OCI-LY7 (cell line): Measurements from ENCODE around the gene RFX3. TPM values are rescaled to one million over a fixed set of nuclear protein-coding genes. Genes with fewer than 3 reads are reported as not detected.

ENCODE experiments used
- BruUV-seq: library from RNA; stranded (reverse); fragments of 400-500 nt; replicated peaks from 2 replicates; lab custom pipeline; 2021; lab: Mats Ljungman, UMichigan
- CTCF ChIA-PET: fragments of 300-600 bp; sonication (Branson Sonifier 250); formaldehyde crosslinking; loops from one replicate; lab custom pipeline; 2022; ENCODE audit warnings: antibody characterized with exemption; ENCODE audit not compliant: unreplicated experiment; lab: Charles Lee
- POLR2A ChIA-PET: fragments of 300-600 bp; sonication (Branson Sonifier 250); formaldehyde crosslinking; loops from one replicate; lab custom pipeline; 2022; ENCODE audit warnings: antibody characterized with exemption; lab: Charles Lee
- DNase-seq: peaks from one replicate; pipeline ENCODE4 v3.0.0-alpha.2; 2015; ENCODE audit warnings: low spot score
- H2AFZ ChIP-seq: fragments of 200-600 bp; sonication (generic), shearing (Covaris generic); 2 replicates; pipeline ENCODE4 v1.6.1; 2014; ENCODE audit warnings: mild to moderate bottlenecking, antibody characterized with exemption, low read length, moderate library complexity
- H3K27ac ChIP-seq: fragments of 200-600 bp; sonication (generic); 2 replicates; pipeline ENCODE4 v1.5.1; 2014; ENCODE audit warnings: mixed run types, low read depth, mild to moderate bottlenecking, moderate library complexity, low read length, inconsistent platforms; ENCODE audit not compliant: poor library complexity, severe bottlenecking
- H3K36me3 ChIP-seq: fragments of 200-600 bp; sonication (generic); 2 replicates; pipeline ENCODE4 v1.6.1; 2014; ENCODE audit warnings: mild to moderate bottlenecking, antibody characterized with exemption, low read length, moderate library complexity, mixed read lengths; ENCODE audit not compliant: insufficient read depth
- H3K4me1 ChIP-seq: fragments of 200-600 bp; sonication (generic); 2 replicates; pipeline ENCODE4 v1.5.1; 2014; ENCODE audit warnings: mild to moderate bottlenecking, low read length; ENCODE audit not compliant: insufficient read depth, poor library complexity, severe bottlenecking
- H3K4me2 ChIP-seq: fragments of 200-600 bp; sonication (generic); 2 replicates; pipeline ENCODE4 v1.6.1; 2014; ENCODE audit warnings: mild to moderate bottlenecking, low read length
- H3K4me3 ChIP-seq: fragments of 200-600 bp; sonication (generic); 2 replicates; pipeline ENCODE4 v1.5.1; 2014; ENCODE audit warnings: mild to moderate bottlenecking, low read depth, low read length; ENCODE audit not compliant: poor library complexity, severe bottlenecking
- H3K79me2 ChIP-seq: fragments of 200-600 bp; sonication (generic); 2 replicates; pipeline ENCODE4 v1.6.1; 2016; ENCODE audit warnings: low read depth, mild to moderate bottlenecking, low read length, moderate library complexity, mixed read lengths; ENCODE audit not compliant: insufficient read depth
- H3K9me2 ChIP-seq: fragments of 200-600 bp; sonication (generic); 2 replicates; pipeline ENCODE4 v1.6.1; 2016; ENCODE audit warnings: mild to moderate bottlenecking, low read length, mixed read lengths; ENCODE audit not compliant: insufficient read depth
- H3K9me3 ChIP-seq: fragments of 200-600 bp; sonication (generic); 2 replicates; pipeline ENCODE4 v1.6.1; 2014; ENCODE audit warnings: mild to moderate bottlenecking, mixed run types, low read length, mixed read lengths
- H4K20me1 ChIP-seq: fragments of 200-600 bp; sonication (generic); 2 replicates; pipeline ENCODE4 v1.6.1; 2014; ENCODE audit warnings: mild to moderate bottlenecking, antibody characterized with exemption, low read length, moderate library complexity, mixed read lengths; ENCODE audit not compliant: insufficient read depth
- EZH2phosphoT487 ChIP-seq: fragments of 200-600 bp; sonication (generic); IDR thresholded peaks from 2 replicates; pipeline ENCODE4 v1.6.1; 2018; ENCODE audit warnings: low read depth, borderline replicate concordance, mild to moderate bottlenecking, mixed run types, antibody characterized with exemption, low read length, moderate library complexity, mixed read lengths
- intact Hi-C: fragments of 100-400 bp; cut with micrococcal nuclease; formaldehyde crosslinking; loops from one replicate; pipeline ENCODE4 v1.10.0; 2022; ENCODE audit not compliant: unreplicated experiment
- total RNA-seq, 2 experiments: library from RNA; depleted of rRNA in 1 of 2; stranded (reverse); fragments of >200 nt in 1 of 2; shearing (Covaris generic) in 1 of 2; gene quantifications; 2 replicates each; pipeline ENCODE4 v1.2.3, GENCODE V29; 2014 to 2022
- TF ChIP-seq, protein P1 (sequence below): fragments of 200-600 bp; sonication (generic); conservative IDR thresholded peaks from 2 replicates; pipeline ENCODE4 v1.5.1; 2014; ENCODE audit warnings: mild to moderate bottlenecking, antibody characterized with exemption, low read length, moderate library complexity, mixed read lengths

RFX3 gene
- total RNA-seq, 2 experiments from 2014 or later = 6.9 to 18.1 TPM

DNA sequence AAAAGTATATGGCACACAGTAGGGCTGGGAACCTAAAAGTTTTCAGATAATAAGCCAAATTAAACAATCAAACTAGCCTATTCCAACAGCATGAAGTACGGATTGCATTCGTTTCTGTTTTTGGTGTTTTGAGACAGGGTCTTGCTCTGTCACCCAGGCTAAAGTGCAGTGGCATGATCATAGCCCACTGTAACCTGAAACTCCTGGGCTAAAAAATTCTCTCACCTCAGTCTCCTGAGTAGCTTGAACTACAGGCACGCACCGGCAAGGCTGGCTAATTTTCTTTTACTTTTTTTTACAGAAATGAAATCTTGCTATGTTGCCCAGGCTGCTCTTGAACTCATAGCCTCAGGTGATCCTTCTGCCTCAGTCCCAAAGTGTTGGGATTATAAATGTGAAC lies 5.2 kb downstream of the RFX3 start:
- Histone ChIP-seq H3K9me3 (no peaks in the 10 kb centered on the region; the same call in 1 of the 2 replicates), H3K4me2 (no peak overlapping the region), H3K4me1 (peaks cover 60% of the 10 kb centered on the region), H4K20me1 (no peaks in the 10 kb centered on the region), H3K36me3 (peaks cover 17% of the 10 kb centered on the region), H3K27ac (no peak overlapping the region), H3K9me2 (no peaks in the 10 kb centered on the region), H3K79me2 (peaks cover 95% of the 10 kb centered on the region), H2AFZ (no peak overlapping the region), H3K4me3 (no peak overlapping the region)
- ChIA-PET POLR2A (interaction anchor here (1.0 to 1.3 kb wide), 3 partner anchors 13 to 43 kb away, joined by 3 to 5 read pairs (median 3); no protein-coding TSS in a partner anchor), CTCF (interaction anchor here (1.0 kb wide), 1 partner anchor 12 kb away, joined by 4 read pairs; no protein-coding TSS in a partner anchor)
- no peak for DNase-seq
- BruUV-seq = no TSS peak
- intact Hi-C loops = no loop called here
- no peak for TF ChIP-seq EZH2phosphoT487
- TF ChIP-seq, protein P1, sequence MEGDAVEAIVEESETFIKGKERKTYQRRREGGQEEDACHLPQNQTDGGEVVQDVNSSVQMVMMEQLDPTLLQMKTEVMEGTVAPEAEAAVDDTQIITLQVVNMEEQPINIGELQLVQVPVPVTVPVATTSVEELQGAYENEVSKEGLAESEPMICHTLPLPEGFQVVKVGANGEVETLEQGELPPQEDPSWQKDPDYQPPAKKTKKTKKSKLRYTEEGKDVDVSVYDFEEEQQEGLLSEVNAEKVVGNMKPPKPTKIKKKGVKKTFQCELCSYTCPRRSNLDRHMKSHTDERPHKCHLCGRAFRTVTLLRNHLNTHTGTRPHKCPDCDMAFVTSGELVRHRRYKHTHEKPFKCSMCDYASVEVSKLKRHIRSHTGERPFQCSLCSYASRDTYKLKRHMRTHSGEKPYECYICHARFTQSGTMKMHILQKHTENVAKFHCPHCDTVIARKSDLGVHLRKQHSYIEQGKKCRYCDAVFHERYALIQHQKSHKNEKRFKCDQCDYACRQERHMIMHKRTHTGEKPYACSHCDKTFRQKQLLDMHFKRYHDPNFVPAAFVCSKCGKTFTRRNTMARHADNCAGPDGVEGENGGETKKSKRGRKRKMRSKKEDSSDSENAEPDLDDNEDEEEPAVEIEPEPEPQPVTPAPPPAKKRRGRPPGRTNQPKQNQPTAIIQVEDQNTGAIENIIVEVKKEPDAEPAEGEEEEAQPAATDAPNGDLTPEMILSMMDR = no peak

DNA sequence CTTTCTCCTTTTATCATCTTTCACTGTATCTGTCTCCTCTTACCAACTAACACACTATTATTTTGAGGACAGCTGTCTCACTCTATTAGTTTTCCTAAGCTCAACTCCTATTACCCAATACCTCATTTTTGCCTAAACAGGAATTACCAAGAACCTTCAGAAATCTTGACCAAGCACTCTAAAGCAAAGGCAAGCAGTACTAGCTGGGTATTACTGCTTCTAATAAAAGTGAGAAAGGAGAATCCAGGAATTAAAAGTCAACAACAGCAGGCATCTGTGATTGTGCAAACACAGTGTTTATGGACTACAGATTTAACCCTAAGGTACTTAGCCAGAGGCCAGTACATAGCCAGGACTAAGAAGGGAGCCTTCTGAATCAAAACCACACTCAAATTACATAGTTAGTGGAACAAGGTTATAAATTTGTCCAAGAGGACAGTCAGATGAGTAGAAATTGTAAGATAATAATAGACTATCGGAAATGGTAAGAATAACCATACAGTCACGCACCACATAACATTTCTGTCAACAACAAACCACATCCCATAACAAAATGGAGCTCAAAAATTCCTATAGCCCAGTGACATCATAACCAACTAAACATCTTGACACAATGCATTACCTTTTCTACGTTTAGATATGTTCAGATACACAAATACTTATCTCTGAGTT lies 8.3 kb downstream of the RFX3 start:
- BruUV-seq = no TSS peak
- Histone ChIP-seq H3K4me1 (peaks cover 66% of the 10 kb centered on the region), H3K9me3 (no peaks in the 10 kb centered on the region; the same call in 1 of the 2 replicates), H3K36me3 (peaks cover 14% of the 10 kb centered on the region), H3K4me3 (peak overlapping the region; percentile 50), H4K20me1 (no peaks in the 10 kb centered on the region), H3K27ac (peak overlapping the region; percentile 57), H3K79me2 (peaks cover 95% of the 10 kb centered on the region), H3K9me2 (no peaks in the 10 kb centered on the region), H2AFZ (no peak overlapping the region), H3K4me2 (peak overlapping the region; percentile 71)
- TF ChIP-seq, protein P1 = no peak
- TF ChIP-seq EZH2phosphoT487 = no peak
- intact Hi-C loops = no loop called here
- ChIA-PET CTCF (no interaction called here), POLR2A (interaction anchor here (0.5 to 4.4 kb wide), 6 partner anchors 10 to 1261 kb away, joined by 3 to 29 read pairs (median 4); partner anchors contain the start of gene RFX3)
- peak; percentile 47 for DNase-seq
